SK-N-SH treated with all-trans-retinoic acid at 6 μM for 48 hours (cell line): Measurements from ENCODE around the gene PSMB10.

Experiments
- ATAC-seq: fragments of 200-7000 bp; cut with Tn5 transposase; 3 replicates; pipeline ENCODE4 v1.9.1; 2020; ENCODE audit warnings: mild to moderate bottlenecking, moderate library complexity
- BACH2 ChIP-seq: fragments of 250-450 bp; sonication (Bioruptor Pico); IDR thresholded peaks from 2 replicates; pipeline ENCODE4 v1.9.0; 2021; ENCODE audit warnings: mild to moderate bottlenecking, borderline replicate concordance
- CSDC2 ChIP-seq: fragments of 250-450 bp; sonication (Bioruptor Pico); IDR thresholded peaks from 2 replicates; pipeline ENCODE4 v1.5.0; 2020; ENCODE audit warnings: mild to moderate bottlenecking, moderate library complexity
- ESRRG ChIP-seq: fragments of 250-450 bp; sonication (Bioruptor Pico); IDR thresholded peaks from 2 replicates; pipeline ENCODE4 v1.6.1; 2021; ENCODE audit warnings: mild to moderate bottlenecking
- GLIS3 ChIP-seq: fragments of 250-450 bp; sonication (Bioruptor Pico); IDR thresholded peaks from 2 replicates; pipeline ENCODE4 v1.5.0; 2020; ENCODE audit warnings: mild to moderate bottlenecking, moderate library complexity
- ISL1 ChIP-seq: fragments of 250-450 bp; sonication (Bioruptor Pico); IDR thresholded peaks from 2 replicates; pipeline ENCODE4 v2.1.2; 2022; ENCODE audit warnings: mild to moderate bottlenecking, moderate library complexity
- OSR1 ChIP-seq: fragments of 250-450 bp; sonication (Bioruptor Pico); IDR thresholded peaks from 2 replicates; pipeline ENCODE4 v1.8.0; 2022; ENCODE audit warnings: moderate library complexity, mild to moderate bottlenecking, inconsistent platforms
- PPARA ChIP-seq: fragments of 250-450 bp; sonication (Bioruptor Pico); IDR thresholded peaks from 2 replicates; pipeline ENCODE4 v1.5.0; 2020; ENCODE audit warnings: mild to moderate bottlenecking, borderline replicate concordance
- RARB ChIP-seq: fragments of 250-450 bp; sonication (Bioruptor Pico); IDR thresholded peaks from 2 replicates; pipeline ENCODE4 v1.8.0; 2021; ENCODE audit warnings: mild to moderate bottlenecking, moderate library complexity
- SNAI2 ChIP-seq: fragments of 250-450 bp; sonication (Bioruptor Pico); IDR thresholded peaks from 2 replicates; pipeline ENCODE4 v1.5.0; 2020; ENCODE audit warnings: mild to moderate bottlenecking, moderate library complexity
- TCF4 ChIP-seq: fragments of 250-450 bp; sonication (Bioruptor Pico); IDR thresholded peaks from 2 replicates; pipeline ENCODE4 v1.8.0; 2021; ENCODE audit warnings: mild to moderate bottlenecking, moderate library complexity, borderline replicate concordance
- TOX ChIP-seq: fragments of 250-450 bp; sonication (Bioruptor Pico); IDR thresholded peaks from 2 replicates; pipeline ENCODE4 v1.8.0; 2021; ENCODE audit warnings: mild to moderate bottlenecking, moderate library complexity, borderline replicate concordance
- ZC3H10 ChIP-seq: fragments of 250-450 bp; sonication (Bioruptor Pico); IDR thresholded peaks from 2 replicates; pipeline ENCODE4 v1.5.1; 2021; ENCODE audit warnings: mild to moderate bottlenecking, moderate library complexity
- ZFP3 ChIP-seq: fragments of 250-450 bp; sonication (Bioruptor Pico); IDR thresholded peaks from 2 replicates; pipeline ENCODE4 v1.5.0; 2020; ENCODE audit warnings: mild to moderate bottlenecking, moderate library complexity
- ZFP30 ChIP-seq: fragments of 450-650 bp; formaldehyde crosslinking; IDR thresholded peaks from 2 replicates; pipeline ENCODE4 v1.5.0; 2022; ENCODE audit warnings: mild to moderate bottlenecking, moderate library complexity
- ZNF565 ChIP-seq: fragments of 450-650 bp; formaldehyde crosslinking; conservative IDR thresholded peaks from 2 replicates; pipeline ENCODE4 v1.5.0; 2020; ENCODE audit warnings: low read depth, mild to moderate bottlenecking, moderate library complexity
- ZNF70 ChIP-seq: fragments of 450-650 bp; formaldehyde crosslinking; IDR thresholded peaks from 2 replicates; pipeline ENCODE4 v1.5.0; 2020; ENCODE audit warnings: mild to moderate bottlenecking, moderate library complexity
- ZNF8 ChIP-seq: fragments of 450-650 bp; formaldehyde crosslinking; IDR thresholded peaks from 2 replicates; pipeline ENCODE4 v1.5.0; 2020; ENCODE audit warnings: mild to moderate bottlenecking, moderate library complexity
- TF ChIP-seq, protein P1 (sequence below): fragments of 250-450 bp; sonication (Bioruptor Pico); IDR thresholded peaks from 2 replicates; pipeline ENCODE4 v1.5.1; 2020; ENCODE audit warnings: low read depth, mild to moderate bottlenecking, moderate library complexity
- TF ChIP-seq, protein P2 (sequence below): fragments of 250-450 bp; sonication (Bioruptor Pico); IDR thresholded peaks from 2 replicates; pipeline ENCODE4 v1.8.0; 2021; ENCODE audit warnings: low read depth, mild to moderate bottlenecking, moderate library complexity, borderline replicate concordance
- TF ChIP-seq, protein P3 (sequence below): fragments of 250-450 bp; sonication (Bioruptor Pico); IDR thresholded peaks from 2 replicates; pipeline ENCODE4 v1.5.0; 2020; ENCODE audit warnings: mild to moderate bottlenecking, moderate library complexity
- TF ChIP-seq, protein P4 (sequence below): fragments of 250-450 bp; sonication (Bioruptor Pico); IDR thresholded peaks from 2 replicates; pipeline ENCODE4 v1.5.1; 2021; ENCODE audit warnings: mild to moderate bottlenecking, moderate library complexity
- TF ChIP-seq, protein P5 (sequence below): fragments of 250-450 bp; sonication (Bioruptor Pico); IDR thresholded peaks from 2 replicates; pipeline ENCODE4 v1.8.0; 2020; ENCODE audit warnings: mild to moderate bottlenecking, moderate library complexity, borderline replicate concordance

Gene PSMB10

DNA sequence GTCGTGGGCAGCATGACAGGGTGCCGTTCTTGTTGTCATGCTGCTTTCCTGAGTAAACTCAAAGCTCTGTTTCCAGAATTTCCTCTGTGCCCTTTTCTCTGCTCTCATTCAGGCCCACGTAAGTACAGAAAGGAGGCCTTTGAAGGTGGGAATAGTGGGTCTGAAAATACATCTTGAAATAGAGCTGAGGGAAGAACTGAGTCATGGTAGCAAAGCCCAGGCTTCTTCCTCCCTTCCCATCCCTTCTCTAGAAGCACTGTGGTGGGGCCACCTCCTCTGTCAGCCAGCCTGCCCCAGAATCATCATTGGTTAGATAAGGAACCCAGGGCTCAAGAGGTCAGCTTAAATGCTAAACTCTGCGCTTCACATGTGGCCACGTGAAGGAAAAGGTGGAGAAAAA is 14.4 kb downstream of the PSMB10 start:
- no peak for ATAC-seq
- no peak for TF ChIP-seq ESRRG (CRISPR knock-in tag)
- no peak for TF ChIP-seq ZNF70
- TF ChIP-seq, protein P1, sequence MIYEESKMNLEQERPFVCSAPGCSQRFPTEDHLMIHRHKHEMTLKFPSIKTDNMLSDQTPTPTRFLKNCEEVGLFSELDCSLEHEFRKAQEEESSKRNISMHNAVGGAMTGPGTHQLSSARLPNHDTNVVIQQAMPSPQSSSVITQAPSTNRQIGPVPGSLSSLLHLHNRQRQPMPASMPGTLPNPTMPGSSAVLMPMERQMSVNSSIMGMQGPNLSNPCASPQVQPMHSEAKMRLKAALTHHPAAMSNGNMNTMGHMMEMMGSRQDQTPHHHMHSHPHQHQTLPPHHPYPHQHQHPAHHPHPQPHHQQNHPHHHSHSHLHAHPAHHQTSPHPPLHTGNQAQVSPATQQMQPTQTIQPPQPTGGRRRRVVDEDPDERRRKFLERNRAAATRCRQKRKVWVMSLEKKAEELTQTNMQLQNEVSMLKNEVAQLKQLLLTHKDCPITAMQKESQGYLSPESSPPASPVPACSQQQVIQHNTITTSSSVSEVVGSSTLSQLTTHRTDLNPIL (CRISPR knock-in tag) = no peak
- TF ChIP-seq PPARA (CRISPR knock-in tag) = no peak
- TF ChIP-seq, protein P2, sequence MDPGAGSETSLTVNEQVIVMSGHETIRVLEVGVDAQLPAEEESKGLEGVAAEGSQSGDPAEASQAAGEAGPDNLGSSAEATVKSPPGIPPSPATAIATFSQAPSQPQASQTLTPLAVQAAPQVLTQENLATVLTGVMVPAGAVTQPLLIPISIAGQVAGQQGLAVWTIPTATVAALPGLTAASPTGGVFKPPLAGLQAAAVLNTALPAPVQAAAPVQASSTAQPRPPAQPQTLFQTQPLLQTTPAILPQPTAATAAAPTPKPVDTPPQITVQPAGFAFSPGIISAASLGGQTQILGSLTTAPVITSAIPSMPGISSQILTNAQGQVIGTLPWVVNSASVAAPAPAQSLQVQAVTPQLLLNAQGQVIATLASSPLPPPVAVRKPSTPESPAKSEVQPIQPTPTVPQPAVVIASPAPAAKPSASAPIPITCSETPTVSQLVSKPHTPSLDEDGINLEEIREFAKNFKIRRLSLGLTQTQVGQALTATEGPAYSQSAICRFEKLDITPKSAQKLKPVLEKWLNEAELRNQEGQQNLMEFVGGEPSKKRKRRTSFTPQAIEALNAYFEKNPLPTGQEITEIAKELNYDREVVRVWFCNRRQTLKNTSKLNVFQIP (CRISPR knock-in tag) = no peak
- no peak for TF ChIP-seq ZC3H10 (CRISPR knock-in tag)
- TF ChIP-seq CSDC2 (CRISPR knock-in tag) = no peak
- no peak for TF ChIP-seq TCF4 (CRISPR knock-in tag)
- TF ChIP-seq OSR1 (CRISPR knock-in tag) = no peak
- no peak for TF ChIP-seq ZFP30 (CRISPR knock-in tag)
- TF ChIP-seq ZNF8 (CRISPR knock-in tag) = no peak
- no peak for TF ChIP-seq BACH2 (CRISPR knock-in tag)
- TF ChIP-seq SNAI2 (CRISPR knock-in tag) = no peak
- no peak for TF ChIP-seq RARB (CRISPR knock-in tag)
- TF ChIP-seq, protein P3, sequence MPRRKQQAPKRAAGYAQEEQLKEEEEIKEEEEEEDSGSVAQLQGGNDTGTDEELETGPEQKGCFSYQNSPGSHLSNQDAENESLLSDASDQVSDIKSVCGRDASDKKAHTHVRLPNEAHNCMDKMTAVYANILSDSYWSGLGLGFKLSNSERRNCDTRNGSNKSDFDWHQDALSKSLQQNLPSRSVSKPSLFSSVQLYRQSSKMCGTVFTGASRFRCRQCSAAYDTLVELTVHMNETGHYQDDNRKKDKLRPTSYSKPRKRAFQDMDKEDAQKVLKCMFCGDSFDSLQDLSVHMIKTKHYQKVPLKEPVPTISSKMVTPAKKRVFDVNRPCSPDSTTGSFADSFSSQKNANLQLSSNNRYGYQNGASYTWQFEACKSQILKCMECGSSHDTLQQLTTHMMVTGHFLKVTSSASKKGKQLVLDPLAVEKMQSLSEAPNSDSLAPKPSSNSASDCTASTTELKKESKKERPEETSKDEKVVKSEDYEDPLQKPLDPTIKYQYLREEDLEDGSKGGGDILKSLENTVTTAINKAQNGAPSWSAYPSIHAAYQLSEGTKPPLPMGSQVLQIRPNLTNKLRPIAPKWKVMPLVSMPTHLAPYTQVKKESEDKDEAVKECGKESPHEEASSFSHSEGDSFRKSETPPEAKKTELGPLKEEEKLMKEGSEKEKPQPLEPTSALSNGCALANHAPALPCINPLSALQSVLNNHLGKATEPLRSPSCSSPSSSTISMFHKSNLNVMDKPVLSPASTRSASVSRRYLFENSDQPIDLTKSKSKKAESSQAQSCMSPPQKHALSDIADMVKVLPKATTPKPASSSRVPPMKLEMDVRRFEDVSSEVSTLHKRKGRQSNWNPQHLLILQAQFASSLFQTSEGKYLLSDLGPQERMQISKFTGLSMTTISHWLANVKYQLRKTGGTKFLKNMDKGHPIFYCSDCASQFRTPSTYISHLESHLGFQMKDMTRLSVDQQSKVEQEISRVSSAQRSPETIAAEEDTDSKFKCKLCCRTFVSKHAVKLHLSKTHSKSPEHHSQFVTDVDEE = no peak

DNA sequence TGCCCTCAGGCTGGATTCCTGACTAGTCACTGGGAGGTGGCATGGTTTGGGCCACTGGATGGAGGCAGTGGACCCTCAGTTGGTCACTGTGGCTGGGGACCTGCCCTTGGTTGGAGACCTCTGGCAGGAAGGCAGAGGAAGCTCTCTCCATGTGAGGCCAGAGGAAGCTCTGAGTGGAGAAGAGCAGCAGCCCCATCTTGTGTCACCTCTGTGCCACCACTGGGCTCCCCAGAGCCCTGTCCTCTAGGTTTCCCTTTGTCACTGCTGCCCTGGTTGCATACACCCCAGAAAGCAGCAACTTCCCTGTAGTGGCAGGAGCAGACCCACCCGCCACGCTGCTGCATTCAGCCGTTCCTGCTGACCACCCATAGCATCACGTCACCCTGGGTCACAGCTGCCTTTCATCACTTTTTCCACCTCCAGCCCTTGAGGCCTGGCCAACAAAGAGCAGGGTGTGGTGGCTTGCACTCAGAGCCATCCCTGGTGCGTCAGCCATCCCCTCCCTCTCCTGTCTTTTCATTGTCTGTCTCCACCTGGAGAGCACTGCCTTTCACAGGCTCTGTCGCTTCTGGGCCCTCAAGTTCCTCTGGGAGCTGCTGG is 16.9 kb downstream of the PSMB10 start:
- no peak for ATAC-seq
- TF ChIP-seq SNAI2 (CRISPR knock-in tag) = no peak

DNA sequence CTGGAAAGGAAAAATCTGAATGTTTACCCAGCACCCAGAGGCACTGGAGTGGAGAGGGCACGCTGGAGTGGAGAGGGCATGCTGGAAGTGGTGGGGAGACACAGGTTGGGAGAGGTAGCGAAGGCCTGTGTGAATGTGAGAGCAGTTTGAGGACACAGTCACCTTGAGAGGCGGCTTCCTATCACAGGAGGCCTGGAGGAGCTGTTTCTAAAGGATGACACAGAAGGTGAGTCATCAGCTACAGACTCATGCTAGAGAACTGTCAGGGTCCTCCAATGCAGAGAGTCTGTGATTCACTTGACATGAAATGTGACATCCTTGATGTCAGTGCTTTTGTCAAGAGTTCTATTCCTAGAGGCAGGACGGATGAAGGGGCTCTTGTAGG is 18.8 kb downstream of the PSMB10 start:
- ATAC-seq = peak; percentile 87
- no peak for TF ChIP-seq TCF4 (CRISPR knock-in tag)

DNA sequence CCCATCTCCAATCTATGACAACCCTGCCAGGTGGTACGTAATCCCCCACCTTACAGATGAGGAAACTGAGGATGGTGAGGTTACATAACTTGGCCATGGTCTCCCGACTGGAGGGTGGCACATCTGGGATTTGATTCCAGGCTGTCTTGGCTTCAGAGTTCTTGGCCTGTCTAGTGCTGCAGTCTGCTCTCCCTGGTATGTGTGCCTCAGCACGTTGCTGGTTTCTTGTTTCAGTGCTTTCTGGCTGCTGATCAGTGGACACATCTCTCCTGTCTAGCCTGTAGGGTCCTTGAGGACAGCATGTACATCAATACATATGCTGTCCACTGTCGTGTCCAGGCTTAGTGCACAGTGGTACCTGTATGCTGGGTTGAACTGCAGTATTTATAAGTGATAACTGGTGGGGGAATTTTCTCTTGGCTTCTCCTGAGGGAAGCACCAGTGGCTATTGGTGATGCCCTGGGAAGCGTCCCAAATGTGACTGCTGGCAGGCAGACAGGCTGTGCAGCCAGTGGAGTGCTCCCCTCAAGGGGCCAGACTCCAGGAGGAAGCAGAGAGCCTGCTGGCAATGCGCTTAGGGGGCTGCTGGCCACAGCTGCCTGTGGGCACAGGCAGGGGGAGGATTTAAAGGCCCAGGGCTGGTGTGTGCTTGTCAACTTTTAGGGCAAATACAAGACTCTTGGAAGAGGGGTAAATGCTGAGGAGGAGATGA is 19.4 kb downstream of the PSMB10 start:
- no peak for TF ChIP-seq TOX (CRISPR knock-in tag)
- no peak for TF ChIP-seq ZNF8 (CRISPR knock-in tag)
- TF ChIP-seq ZFP3 = no peak
- no peak for TF ChIP-seq RARB (CRISPR knock-in tag)
- TF ChIP-seq, protein P1 (CRISPR knock-in tag) = no peak
- no peak for TF ChIP-seq ZNF565 (CRISPR knock-in tag)
- TF ChIP-seq ESRRG (CRISPR knock-in tag) = no peak
- TF ChIP-seq PPARA (CRISPR knock-in tag) = no peak
- TF ChIP-seq, protein P2 (CRISPR knock-in tag) = no peak
- no peak for TF ChIP-seq CSDC2 (CRISPR knock-in tag)
- TF ChIP-seq, protein P4, sequence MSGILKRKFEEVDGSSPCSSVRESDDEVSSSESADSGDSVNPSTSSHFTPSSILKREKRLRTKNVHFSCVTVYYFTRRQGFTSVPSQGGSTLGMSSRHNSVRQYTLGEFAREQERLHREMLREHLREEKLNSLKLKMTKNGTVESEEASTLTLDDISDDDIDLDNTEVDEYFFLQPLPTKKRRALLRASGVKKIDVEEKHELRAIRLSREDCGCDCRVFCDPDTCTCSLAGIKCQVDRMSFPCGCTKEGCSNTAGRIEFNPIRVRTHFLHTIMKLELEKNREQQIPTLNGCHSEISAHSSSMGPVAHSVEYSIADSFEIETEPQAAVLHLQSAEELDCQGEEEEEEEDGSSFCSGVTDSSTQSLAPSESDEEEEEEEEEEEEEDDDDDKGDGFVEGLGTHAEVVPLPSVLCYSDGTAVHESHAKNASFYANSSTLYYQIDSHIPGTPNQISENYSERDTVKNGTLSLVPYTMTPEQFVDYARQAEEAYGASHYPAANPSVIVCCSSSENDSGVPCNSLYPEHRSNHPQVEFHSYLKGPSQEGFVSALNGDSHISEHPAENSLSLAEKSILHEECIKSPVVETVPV (CRISPR knock-in tag) = no peak
- TF ChIP-seq GLIS3 = no peak
- TF ChIP-seq TCF4 (CRISPR knock-in tag) = no peak
- no peak for TF ChIP-seq ISL1 (CRISPR knock-in tag)
- TF ChIP-seq, protein P5, sequence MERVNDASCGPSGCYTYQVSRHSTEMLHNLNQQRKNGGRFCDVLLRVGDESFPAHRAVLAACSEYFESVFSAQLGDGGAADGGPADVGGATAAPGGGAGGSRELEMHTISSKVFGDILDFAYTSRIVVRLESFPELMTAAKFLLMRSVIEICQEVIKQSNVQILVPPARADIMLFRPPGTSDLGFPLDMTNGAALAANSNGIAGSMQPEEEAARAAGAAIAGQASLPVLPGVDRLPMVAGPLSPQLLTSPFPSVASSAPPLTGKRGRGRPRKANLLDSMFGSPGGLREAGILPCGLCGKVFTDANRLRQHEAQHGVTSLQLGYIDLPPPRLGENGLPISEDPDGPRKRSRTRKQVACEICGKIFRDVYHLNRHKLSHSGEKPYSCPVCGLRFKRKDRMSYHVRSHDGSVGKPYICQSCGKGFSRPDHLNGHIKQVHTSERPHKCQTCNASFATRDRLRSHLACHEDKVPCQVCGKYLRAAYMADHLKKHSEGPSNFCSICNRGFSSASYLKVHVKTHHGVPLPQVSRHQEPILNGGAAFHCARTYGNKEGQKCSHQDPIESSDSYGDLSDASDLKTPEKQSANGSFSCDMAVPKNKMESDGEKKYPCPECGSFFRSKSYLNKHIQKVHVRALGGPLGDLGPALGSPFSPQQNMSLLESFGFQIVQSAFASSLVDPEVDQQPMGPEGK (CRISPR knock-in tag) = no peak
- TF ChIP-seq ZC3H10 (CRISPR knock-in tag) = no peak
- TF ChIP-seq BACH2 (CRISPR knock-in tag) = no peak
- ATAC-seq = peak; percentile 84
